K562 (cell line): Measurements from ENCODE around the gene CATSPER1. TPM values are rescaled to one million over a fixed set of nuclear protein-coding genes. Genes with fewer than 3 reads are reported as not detected.

Experiments
- DACH1 ChIP-seq: fragments of 450-650 bp; IDR thresholded peaks from 2 replicates; pipeline ENCODE4 v1.6.1; 2018; ENCODE audit not compliant: partially characterized antibody
- FOXK1 ChIP-seq: sonication (generic); formaldehyde crosslinking; IDR thresholded peaks from 2 replicates; pipeline ENCODE4 v1.8.0; 2022; ENCODE audit warnings: missing genetic modification reagents, mild to moderate bottlenecking, borderline replicate concordance
- KDM1A ChIP-seq, 2 experiments: fragments of 450-650 bp; IDR thresholded peaks; 2 replicates each; pipeline ENCODE4 v1.6.1; 2016; ENCODE audit warnings: mild to moderate bottlenecking in 2 of 2
- MGA ChIP-seq: fragments of 450-650 bp; IDR thresholded peaks from 2 replicates; pipeline ENCODE4 v1.6.1; 2016; ENCODE audit warnings: mild to moderate bottlenecking, moderate library complexity
- TRIM24 ChIP-seq, 2 experiments: fragments of 450-650 bp; IDR thresholded peaks; 2 replicates each; pipeline ENCODE4 v1.6.1; 2016
- ZNF408 ChIP-seq: fragments of 250-450 bp; sonication (Bioruptor Pico); IDR thresholded peaks from 2 replicates; pipeline ENCODE4 v1.4.0; 2020; ENCODE audit warnings: low read depth, mild to moderate bottlenecking, moderate library complexity
- ZNF764 ChIP-seq: fragments of 250-450 bp; sonication (Bioruptor Pico); IDR thresholded peaks from 2 replicates; pipeline ENCODE4 v1.4.0; 2020; ENCODE audit warnings: low read depth, mild to moderate bottlenecking, moderate library complexity
- polyA plus RNA-seq, 8 experiments: library from polyadenylated mRNA; depleted of rRNA in 4 of 8; stranded (reverse) in 5 of 8; unstranded in 3 of 8; fragments of >200 nt; fragmentation: Nextera tagmentation in 2 of 8; fragmentation: Illumina TruSeq in 1 of 8; extraction: Ambion mirVana in 2 of 8; extraction: Trizol in 1 of 8; gene quantifications; 2 replicates each; pipeline versions ENCODE4 v1.2.1 to v1.2.3, GENCODE V29; 2011 to 2014; ENCODE audit warnings: inconsistent platforms in 1 of 8, missing spikeins in 1 of 8
- total RNA-seq, 7 experiments: library from RNA; depleted of rRNA in 6 of 7; stranded (reverse); fragments of >200 nt in 6 of 7; fragmentation: Illumina TruSeq in 2 of 7; extraction: Trizol in 2 of 7; gene quantifications; 2 replicates each; pipeline versions ENCODE4 v1.2.1 to v1.2.3, GENCODE V29; 2011 to 2021; ENCODE audit warnings: low replicate concordance in 1 of 7
- TF ChIP-seq, protein P1 (sequence below): fragments of 250-450 bp; sonication (Bioruptor Pico); IDR thresholded peaks from 2 replicates; pipeline ENCODE4 v1.6.1; 2021; ENCODE audit warnings: mild to moderate bottlenecking
- TF ChIP-seq, protein P2 (sequence below): fragments of 250-450 bp; sonication (Bioruptor Pico); IDR thresholded peaks from 2 replicates; pipeline ENCODE4 v1.8.0; 2022; ENCODE audit warnings: inconsistent platforms
- TF ChIP-seq, protein P3 (sequence below): sonication (generic); formaldehyde crosslinking; IDR thresholded peaks from 2 replicates; pipeline ENCODE4 v1.8.1; 2022; ENCODE audit warnings: missing genetic modification reagents

Gene CATSPER1
- total and polyA plus RNA-seq, 9 of the 15 experiments (the other 6 are each of a cell fraction or from before 2014, with no cell fraction given), result 0.21 to 3.3 (median 0.76) TPM

DNA sequence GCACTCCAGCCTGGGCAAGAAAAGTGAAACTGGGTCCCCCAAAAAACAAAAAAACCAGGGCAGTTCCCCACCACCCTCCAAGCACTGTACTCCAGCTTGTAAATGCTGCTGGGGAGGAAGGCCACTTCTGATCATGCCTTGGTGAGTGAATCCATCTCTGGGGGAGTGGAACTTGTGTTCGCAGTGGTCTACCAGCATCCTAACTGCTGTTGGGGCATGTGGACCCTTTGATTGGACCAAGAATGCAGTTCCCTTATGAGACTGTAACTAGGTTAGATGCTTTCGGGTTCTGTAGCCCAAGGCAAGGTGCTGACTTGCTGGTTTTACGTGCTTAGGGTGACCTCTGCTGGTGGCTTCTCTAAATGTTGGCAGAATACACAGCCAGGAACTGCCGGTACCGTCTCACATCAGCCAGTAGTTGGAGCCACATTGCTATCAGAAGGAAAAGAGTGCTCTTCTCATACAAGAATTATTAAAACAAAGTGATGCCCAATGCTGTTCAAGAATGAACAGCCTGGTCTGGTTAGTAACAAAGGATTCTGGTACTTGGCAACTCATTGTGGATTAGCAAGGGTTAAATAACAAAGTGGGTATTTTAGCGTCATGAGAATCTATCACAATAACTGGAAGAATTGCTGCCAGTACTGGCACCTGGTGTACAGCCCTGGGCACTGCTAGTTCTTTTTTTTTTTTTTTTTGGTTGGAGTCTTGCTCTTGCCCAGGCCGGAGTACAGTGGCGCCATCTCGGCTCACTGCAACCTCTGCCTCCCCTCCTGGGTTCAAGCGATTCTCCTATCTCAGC is 37.3 kb downstream of the CATSPER1 start (continued):
- TF ChIP-seq MGA (no peak), ZNF764 (CRISPR knock-in tag) (no peak), KDM1A (IDR thresholded peaks at IDR 0.05) (no peak), DACH1 (no peak), ZNF408 (CRISPR knock-in tag) (no peak), TRIM24 (IDR thresholded peaks at IDR 0.05) (no peak), FOXK1 (CRISPR knock-in tag) (no peak)
- TF ChIP-seq, protein P1, sequence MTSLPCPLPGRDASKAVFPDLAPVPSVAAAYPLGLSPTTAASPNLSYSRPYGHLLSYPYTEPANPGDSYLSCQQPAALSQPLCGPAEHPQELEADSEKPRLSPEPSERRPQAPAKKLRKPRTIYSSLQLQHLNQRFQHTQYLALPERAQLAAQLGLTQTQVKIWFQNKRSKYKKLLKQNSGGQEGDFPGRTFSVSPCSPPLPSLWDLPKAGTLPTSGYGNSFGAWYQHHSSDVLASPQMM (CRISPR knock-in tag), result no peak
- TF ChIP-seq, protein P2, sequence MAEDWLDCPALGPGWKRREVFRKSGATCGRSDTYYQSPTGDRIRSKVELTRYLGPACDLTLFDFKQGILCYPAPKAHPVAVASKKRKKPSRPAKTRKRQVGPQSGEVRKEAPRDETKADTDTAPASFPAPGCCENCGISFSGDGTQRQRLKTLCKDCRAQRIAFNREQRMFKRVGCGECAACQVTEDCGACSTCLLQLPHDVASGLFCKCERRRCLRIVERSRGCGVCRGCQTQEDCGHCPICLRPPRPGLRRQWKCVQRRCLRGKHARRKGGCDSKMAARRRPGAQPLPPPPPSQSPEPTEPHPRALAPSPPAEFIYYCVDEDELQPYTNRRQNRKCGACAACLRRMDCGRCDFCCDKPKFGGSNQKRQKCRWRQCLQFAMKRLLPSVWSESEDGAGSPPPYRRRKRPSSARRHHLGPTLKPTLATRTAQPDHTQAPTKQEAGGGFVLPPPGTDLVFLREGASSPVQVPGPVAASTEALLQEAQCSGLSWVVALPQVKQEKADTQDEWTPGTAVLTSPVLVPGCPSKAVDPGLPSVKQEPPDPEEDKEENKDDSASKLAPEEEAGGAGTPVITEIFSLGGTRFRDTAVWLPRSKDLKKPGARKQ (CRISPR knock-in tag), result no peak
- TF ChIP-seq, protein P3, sequence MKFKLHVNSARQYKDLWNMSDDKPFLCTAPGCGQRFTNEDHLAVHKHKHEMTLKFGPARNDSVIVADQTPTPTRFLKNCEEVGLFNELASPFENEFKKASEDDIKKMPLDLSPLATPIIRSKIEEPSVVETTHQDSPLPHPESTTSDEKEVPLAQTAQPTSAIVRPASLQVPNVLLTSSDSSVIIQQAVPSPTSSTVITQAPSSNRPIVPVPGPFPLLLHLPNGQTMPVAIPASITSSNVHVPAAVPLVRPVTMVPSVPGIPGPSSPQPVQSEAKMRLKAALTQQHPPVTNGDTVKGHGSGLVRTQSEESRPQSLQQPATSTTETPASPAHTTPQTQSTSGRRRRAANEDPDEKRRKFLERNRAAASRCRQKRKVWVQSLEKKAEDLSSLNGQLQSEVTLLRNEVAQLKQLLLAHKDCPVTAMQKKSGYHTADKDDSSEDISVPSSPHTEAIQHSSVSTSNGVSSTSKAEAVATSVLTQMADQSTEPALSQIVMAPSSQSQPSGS (CRISPR knock-in tag), result no peak
